Fibroblast of skin of left quadriceps (primary cell): ENCODE data around the gene WASL.
"Not testable (repeated sequence)": the region's sequence is repeated elsewhere in the genome, so short reads cannot be mapped to it uniquely, and the experiment has no call there.

Experiments used
- DNase-seq, 2 experiments: peaks; one replicate each; pipeline ENCODE4 v3.0.0-alpha.2; 2013; ENCODE audit warnings: low read depth in 2 of 2

WASL gene

DNA sequence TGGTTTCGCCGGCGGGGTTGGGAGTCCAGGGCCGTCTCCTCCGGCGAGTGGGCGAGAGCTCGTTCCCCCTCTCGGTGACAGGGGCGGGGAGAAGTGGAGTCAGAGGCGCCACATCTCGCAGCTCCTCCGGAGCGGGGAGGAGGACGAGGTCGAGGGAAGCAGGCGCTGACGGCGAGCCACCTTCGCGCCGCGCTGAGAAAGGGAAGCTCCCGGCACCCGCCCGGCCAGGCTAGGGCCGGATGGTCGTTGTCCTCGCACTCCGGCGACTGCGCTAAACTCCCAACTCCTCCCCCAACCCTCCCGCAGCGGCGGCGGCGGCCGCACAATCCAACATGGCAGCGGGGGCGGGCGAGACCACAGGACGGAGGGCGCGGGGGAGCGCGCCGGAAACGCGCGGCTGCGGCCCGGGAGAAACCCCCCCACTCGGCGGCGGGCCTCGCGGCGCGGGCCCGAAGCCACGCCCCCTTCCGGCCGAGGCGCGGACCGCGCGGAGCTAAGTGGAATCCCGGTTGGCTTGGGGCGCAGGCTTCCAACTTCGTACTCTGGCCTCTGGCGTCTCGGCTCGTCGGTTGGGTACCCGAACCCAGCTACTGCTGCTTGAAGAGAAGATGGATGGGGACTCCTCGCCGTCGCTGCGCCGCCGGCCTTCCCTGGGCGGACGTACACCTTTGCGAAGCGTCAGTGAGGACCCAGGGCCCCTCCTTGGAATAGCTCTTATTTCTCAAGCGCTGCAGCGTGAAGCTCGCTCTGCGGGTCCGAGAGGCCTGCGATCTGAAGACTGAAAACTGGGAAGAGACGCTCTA, at the start of gene WASL:
Gene WASL (minus strand): TSS at position 270 of the 803 bp plus-strand sequence. CDS start 269 bp downstream, at position 1.
- peak; percentile 74 to 78 for DNase-seq

DNA sequence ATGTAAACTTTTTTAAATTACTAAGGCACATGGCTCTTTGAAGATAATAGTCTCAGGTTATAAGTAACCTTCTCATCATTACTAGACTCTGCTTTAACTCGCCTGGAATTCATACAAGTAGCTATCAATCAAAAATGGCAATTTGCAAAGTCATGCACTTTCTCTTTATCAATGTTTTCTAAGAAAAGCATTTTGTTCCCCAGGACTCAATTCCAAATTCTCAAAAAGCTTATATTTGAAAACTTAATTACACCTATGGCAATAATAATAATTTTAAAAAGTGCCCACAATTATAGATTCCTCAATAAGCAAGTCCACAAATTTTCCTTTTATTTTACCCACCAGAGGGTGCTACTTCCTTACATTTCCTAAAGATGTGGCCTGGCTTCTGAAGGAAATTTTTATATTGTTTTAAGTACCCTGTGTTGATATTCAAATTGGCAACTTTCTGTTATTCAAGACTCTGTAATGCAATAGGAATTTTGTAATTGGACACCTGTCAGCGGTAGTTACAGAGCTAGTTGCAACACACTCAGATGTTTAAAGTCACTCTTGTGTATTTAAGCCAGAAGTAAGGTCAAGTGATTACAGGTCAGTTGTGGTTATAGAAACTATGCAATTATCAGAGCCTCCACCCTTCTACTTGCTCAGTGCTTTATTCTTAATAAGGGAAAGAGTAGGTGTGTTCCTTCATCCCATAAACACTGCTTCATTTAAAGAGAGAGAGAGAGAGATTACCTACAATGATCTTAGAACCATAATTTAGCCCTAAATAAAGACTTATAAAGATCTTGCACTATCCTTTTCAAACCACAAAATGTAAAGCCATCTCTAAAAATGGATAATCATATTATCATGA, 49.1 kb upstream of the WASL start:
- peak; percentile 11 to 18 for DNase-seq

DNA sequence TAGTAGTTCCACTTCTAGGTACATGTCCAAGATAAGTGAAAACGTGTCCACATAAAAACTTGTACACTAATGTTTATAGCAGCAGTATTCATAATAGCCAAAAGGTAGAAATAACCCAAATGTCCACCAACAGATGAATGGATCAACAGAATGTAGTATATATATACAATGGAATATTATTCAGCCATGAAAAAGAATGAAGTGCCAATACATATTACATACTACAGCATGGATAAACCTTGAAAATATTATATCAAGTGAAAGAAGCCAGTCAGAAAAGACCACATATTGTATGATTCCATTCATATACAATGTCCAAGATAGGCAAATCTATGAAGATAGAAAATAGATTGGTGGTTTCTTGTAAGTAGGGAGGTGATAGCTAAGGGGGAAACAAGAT, 47.8 kb upstream of the WASL start:
- no peak for DNase-seq

DNA sequence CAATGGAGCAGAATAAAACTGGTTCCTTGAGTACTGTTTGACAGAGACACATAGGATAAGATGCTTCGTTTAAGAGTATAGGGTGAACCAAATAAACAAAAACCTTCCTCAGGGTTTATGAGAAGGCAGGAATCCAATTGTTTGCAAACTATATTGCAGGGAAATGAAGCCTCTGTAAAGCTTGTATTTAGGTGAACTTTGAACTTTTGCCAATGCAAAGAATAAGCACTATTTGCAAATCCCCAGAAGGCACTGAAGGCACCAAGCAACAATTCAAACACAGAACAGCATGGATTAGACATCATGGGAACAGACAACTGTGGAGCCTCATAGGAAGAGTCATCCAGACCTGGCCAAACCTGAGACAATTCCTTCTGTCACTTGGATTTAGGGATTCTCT, 47.1 kb upstream of the WASL start:
- DNase-seq: no peak

DNA sequence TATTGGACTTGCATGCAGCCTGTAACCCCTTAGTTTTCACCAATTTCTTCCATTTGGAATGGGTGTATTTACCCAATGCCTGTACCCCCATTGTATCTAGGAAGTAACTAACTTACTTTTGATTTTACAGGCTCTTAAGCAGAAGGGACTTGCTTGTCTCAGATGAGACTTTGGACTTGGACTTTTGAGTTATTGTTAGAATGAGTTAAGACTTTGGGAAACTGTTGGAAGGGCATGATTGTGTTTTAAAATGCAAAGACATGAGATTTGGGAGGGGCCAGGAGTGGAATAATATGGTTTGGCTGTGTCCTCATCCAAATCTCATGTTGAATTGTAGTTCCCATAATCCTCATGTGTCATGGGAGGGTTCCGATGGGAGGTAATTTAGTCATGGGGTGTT, 46.3 kb upstream of the WASL start:
- DNase-seq: not testable (repeated sequence)

DNA sequence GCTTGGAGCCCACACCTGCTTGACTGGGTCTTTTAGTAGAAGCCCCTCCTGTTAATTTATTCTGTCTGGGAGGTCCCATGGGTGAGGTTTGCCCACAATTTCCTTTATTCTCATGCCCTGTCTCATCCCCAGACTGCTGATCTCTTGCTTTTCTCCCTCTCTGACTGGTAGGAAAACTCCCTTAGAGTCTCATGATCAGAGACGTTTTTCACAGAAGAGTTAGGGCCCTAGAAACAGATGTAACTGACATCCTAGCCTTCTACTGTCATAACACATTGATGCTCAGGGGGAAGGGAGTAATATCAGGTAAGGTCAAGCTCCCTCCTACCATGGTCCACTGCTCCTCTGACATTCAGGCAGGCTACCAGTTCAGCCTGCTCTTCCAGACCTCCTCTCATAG, 43.7 kb upstream of the WASL start:
- DNase-seq: no peak

DNA sequence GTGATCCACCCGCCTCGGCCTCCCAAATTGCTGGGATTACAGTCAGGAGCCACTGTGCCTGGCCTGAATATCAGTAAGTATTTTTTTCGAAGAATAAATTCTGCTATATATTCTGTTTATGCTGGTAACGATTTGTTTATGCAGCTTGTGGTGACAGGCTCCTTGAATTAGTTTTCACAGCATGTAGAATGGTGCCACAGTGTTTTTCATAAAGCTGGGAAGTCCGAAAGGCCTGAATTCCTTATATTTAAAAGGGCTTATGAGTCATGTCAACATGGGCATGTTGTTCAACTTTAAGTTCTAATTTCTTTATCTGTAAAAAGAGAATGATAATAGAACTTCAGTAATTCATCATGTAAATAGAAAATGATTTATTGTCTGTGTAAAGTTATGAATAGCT, 42.2 kb upstream of the WASL start:
- no peak for DNase-seq

DNA sequence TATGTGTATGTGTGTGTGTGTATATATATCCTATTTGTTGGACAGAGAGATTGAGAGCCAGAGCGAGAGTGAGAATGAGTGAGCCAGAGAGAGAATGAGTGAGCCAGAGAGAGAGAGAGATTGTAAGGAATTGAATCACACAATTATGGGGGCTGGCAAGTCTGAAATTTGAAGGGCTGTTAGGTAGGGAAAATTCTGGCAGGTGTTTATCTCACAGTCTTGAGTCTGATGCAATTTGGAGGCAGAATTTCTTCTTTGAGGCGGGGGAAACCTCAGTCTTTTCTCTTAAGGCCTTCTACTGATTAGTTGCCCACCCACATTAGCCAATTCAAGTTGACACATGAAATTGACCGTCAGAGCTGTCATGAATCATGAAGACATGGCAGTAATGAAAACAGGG, 41.0 kb upstream of the WASL start:
- DNase-seq: no peak

DNA sequence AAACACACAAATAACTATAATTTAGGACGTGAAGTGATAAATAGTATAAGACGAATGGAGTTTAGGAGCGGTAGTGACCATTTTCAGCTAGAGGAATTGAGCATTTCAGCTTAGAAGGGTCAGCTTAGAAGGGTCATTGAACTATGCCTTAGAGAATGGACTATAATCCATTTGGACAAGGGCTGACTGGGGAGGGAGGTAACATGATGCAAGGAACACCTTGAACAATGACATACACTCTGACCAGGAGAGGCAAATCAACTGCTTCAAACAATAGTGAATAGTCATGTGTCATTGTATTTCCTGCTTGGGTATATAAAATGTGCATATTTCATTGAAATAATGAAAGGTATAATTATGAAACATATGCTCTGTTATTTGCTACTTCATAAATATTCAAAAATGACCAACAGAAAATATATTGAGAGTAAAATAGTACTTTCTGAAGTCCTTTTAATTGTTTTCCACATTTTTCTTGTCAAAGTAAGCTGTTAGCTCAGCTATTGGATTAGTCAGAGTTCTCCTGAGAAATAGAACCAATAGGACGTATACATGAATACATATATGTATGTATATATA, 40.5 kb upstream of the WASL start:
- DNase-seq: no peak

DNA sequence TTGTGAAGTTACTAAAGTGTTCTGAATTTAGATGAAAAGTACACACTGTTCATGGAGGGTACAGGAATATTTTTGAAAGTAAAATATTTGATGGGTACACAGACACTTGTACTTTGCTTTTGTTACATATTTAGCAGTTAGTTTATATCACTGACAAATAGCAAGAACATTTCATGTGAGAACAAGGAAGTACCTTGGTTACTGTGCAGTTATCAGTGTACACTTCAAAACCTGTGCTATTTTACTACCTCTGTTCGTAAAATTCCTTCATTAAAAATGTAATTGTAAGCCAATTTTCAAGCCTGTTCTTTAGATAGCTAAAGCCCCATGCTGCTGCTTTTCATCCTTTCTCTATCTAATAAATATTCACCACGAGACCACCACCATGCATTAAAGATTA, 39.8 kb upstream of the WASL start:
- DNase-seq: no peak

DNA sequence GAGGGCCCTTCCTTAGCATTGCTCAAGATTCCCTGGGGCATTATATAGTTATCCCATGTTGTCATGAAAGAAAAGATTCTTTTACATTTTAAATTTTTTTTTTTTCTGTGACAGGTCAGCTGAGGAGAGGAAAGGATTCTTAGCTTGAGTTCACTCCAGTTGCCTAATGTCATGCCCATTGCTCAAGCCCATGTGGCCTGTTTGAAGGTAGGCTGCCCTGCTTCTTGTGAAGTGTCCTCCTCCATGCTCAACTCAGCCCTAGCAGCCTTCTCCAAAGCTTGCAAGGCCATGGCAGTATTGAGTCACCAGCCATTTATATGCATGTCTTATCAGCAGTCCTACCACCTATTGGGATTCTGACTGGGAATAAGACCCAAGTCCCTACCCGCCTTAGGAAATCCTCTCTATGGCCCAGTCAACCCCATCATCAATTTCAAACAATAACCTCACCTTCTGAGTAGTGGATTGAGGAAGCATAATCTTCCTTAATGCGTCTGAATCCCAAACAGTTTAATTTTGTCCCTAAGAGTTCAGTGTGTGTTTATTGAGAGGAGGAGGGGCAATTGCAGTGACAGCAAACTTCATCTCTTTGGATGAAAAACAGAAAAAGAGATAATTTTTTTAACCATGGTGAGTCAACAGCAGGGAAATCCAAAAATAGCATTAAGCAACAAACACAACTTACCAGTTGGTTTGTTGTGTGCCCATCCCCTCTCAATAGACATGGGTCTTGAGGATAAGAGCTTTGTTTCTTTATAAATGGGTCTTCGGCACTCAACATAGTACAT, 38.6 kb upstream of the WASL start:
- no peak for DNase-seq

DNA sequence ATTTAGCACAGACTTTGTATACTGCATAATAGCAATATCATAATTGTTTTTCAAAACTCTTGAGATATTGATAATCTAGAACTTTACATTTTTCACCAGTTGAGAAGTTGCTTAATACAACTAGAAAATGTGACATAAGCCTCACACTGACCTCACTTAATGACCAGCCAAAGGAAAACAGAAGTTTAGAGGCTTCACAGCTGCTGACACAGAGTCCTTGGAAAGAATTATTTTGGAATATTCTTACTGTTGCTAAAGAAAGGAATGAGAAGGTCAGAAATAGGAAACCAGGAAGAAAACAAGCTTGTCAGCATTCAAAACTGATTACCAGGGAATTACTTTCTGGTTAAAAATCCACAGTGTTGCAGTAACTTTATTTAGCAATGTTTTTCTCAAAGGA, 35.5 kb upstream of the WASL start:
- no peak for DNase-seq

DNA sequence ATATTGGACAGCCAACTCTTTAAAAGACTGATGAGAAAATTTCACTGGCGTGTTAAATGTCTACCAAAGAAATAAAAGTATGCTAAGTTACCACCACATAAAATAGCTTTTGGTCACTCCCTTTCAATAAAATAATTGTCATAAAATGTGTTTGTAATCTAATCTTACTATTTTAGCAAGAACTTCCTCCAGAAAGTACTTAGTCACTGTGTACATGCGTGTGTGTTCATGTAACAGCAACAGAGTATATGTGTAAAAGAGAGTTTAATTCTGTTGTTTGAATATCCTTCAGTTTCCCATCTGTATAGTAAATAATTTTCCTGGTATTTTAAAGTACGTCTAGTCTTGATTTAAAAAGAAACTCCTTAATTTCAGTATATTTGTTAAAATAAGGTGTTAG, 35.0 kb upstream of the WASL start:
- DNase-seq: no peak

DNA sequence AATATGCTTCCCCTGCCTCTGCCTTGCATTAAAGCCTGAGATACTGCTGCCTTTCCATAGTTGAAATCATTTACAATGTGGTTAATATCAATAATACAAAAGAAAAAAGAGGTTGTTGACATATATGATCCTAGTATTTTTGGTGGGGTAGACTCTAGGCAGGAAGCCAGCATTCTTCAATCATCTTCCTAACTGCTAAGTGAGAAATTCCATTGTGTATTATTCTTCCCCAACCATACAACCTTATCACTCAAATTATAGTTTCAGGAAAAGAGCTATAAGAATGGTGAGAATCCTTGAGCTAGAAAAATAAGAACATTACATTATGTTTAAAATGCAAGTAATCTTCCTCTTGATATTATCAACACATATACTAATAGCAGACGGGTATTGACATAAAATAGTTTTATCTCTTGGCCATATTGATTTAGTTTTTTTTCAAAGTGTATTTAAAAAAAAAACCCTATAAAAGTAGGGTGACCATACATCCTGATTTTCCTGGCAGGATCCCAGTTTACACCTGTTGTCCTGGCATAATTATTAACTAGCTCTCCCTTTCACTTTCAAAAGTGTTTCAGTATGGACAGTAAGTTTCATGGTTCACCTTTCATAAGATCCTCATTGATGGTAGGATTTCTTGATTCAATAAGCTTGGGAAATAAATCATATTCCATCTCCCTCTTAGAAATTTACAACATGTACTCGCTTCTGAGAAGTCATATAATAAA, 33.4 kb upstream of the WASL start:
- no peak for DNase-seq

DNA sequence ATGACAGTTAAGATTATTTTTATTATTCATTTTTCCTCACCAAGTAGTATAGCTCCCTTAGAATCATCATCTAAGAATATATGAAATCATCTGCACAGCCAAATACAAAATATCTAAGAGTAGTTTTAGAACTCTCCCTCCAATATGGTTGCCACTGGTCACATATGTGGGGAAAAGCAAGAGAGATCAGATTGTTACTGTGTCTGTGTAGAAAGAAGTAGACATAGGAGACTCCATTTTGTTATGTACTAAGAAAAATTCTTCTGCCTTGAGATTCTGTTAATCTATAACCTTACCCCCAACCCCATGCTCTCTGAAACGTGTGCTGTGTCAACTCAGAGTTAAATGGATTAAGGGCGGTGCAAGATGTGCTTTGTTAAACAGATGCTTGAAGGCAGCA, 31.7 kb upstream of the WASL start:
- DNase-seq: not testable (repeated sequence)

DNA sequence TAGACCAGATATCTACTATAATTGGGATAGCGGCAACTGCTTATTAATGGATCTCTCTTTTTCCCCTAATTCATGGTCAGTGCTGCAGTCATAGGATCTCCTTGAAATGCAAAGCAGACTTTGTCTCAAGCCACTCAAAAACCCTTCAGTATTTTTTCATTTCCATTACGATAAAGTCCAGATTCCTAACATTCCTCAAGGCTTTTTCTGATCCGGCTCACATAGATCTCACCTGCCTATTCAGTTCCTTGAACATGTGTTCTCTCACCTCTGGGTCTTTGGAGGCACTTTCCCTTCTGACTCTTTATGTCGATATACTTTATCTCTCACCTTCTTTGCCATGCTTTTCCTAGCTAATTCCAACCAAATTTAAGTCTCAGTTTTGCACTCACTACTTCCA, 25.7 kb upstream of the WASL start:
- DNase-seq: no peak

DNA sequence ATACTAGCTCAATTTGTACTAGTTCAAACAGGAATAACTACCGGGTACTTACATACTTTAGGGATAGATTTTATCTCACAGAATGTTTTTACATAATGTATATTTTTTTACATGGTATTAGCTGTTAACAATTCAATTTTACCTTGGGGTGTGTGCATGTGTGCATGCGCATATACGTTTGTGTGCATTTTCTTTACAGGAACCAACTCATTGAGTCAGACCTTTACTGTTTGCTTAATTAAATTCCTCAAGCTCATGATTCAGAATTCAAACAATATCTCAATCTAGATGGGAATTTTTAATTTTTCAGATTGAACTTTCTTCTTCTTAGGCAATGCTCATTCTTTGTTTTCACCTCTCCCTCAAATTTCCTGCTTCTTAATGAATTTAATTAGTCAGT, 24.7 kb upstream of the WASL start:
- DNase-seq: no peak

DNA sequence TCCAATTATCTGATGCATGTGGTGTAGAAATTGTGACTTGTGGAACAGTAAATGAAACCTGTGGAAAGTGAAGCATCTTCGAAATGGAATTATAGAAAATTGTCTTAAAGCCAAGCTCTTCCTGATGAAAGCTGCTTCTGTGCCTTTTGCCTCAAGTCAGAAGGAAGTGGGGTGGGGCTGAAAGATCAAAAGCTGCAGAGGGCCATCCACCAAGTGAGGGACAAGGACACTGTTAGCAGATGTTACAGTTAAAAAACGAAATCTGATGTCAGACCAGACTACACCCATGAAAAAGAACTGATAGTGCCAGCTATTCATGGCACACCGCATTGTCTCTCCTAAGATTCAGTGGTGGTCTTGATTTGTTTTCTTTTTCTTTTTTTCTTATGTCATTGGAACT, 23.8 kb upstream of the WASL start:
- no peak for DNase-seq

DNA sequence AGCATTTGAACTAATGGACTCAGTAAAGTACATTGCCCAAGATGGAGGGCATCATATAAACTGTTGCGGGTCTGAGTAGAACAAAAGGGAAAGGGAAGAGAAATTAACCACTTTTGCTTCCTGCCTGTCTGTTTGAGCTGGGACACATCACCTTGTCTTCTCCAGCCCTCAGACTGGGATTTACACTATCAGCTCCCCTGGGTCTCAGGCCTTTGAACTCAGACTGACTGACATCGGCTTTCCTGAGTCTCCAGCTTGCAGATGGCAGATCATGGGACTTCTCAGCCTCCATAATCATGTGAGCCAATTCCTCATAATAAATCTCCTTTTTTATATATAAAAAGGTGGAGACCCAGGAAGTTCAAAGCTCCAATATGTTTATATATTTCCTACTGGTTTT, 23.0 kb upstream of the WASL start:
- DNase-seq: no peak

DNA sequence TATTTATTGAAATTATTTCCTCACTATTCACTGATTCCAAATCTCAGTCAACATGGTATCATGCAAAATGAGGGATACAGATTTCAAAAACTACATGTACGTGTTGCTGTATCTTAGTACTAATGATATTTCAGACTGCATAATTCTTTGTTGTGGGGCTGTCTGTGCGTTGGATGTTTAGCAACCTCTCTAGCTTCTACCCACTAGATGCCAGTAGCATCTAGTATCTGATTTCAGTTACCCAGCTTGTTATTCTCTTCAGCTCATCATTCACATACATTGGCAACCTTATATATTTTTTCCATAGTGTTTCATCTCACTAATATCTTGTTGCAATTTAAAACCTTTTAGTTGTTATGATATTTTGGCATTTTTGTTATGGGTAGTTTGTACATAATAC, 22.5 kb upstream of the WASL start:
- DNase-seq: no peak

DNA sequence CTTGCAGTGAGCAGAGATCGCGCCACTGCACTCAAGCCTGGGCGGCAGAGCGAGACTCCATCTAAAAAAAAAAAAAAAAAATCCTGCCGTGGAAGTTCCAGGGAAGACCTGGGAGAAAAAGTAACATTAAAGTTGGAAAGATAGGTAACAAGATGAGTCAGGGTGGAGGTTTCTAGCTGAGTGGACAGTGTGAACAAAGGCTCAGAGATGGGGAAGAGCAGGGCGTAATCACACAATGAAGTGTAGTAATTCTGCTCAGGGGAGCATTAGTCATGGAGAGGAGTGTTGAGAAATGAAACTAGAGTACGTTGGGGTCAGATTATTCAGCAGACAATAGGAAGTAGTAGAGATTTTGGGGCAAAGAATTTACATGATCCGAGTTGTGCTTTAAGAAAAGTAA, 21.6 kb upstream of the WASL start:
- no peak for DNase-seq
